Stimulated activated CD4-positive, alpha-beta T cell treated with anti-CD3 and anti-CD28 coated beads, Interleukin-1b, Interleukin-23, amount 100 ng/mL, for 24 hours (primary cell): ENCODE results near the gene ZNF497.
"Not testable (repeated sequence)": the region's sequence is repeated elsewhere in the genome, so short reads cannot be mapped to it uniquely, and the experiment has no call there.

Source experiments
- DNase-seq, 4 experiments: peaks; one replicate each; pipeline ENCODE4 v3.0.0-alpha.2; 2020; ENCODE audit warnings: low read depth in 4 of 4, low spot score in 1 of 4

ZNF497 gene

GRCh38 chr19:58350001-58350861, 12.3 kb downstream of the ZNF497 start:
- DNase-seq: no peak

GRCh38 chr19:58349590-58349989, 13.0 kb downstream of the ZNF497 start:
- no peak for DNase-seq

- not testable (repeated sequence) for DNase-seq
These were observed 14.5 kb downstream of the ZNF497 start for GRCh38 chr19:58348080-58348479.

GRCh38 chr19:58346961-58347929, 15.3 kb downstream of the ZNF497 start:
- DNase-seq: peak; percentile 23 to 52 (median 44)

GRCh38 chr19:58345558-58345957, 17.0 kb downstream of the ZNF497 start:
- no peak for DNase-seq

- DNase-seq: no peak
These were observed 23.6 kb downstream of the ZNF497 start for GRCh38 chr19:58338825-58339558.

- DNase-seq: no peak
These were observed 24.2 kb downstream of the ZNF497 start for GRCh38 chr19:58338336-58338735.

- no peak for DNase-seq
These were observed 25.7 kb downstream of the ZNF497 start for GRCh38 chr19:58336820-58337219.

GRCh38 chr19:58336216-58336615, 26.3 kb downstream of the ZNF497 start:
- DNase-seq: no peak

- DNase-seq: no peak
These were observed 26.9 kb downstream of the ZNF497 start for GRCh38 chr19:58335630-58336029.

- no peak for DNase-seq
These were observed 27.8 kb downstream of the ZNF497 start for GRCh38 chr19:58334691-58335249.

GRCh38 chr19:58332697-58333096, 29.9 kb downstream of the ZNF497 start:
- DNase-seq: no peak

- DNase-seq: no peak
These were observed 32.1 kb downstream of the ZNF497 start for GRCh38 chr19:58330458-58330857.

GRCh38 chr19:58328999-58329398, 33.6 kb downstream of the ZNF497 start:
- no peak for DNase-seq

- peak; percentile 70 to 89 (median 78) for DNase-seq
These were observed 35.4 kb downstream of the ZNF497 start, which contains the start of gene ZSCAN22 for GRCh38 chr19:58326914-58327726. ZSCAN22 (plus strand) TSS chr19:58326994; CDS start chr19:58334803, 7,809 bp downstream.

GRCh38 chr19:58326501-58326913, 36.0 kb downstream of the ZNF497 start:
- DNase-seq: no peak

GRCh38 chr19:58325311-58326022, 37.1 kb downstream of the ZNF497 start:
- DNase-seq: no peak

GRCh38 chr19:58319241-58319640, 43.3 kb downstream of the ZNF497 start:
- no peak for DNase-seq

GRCh38 chr19:58318297-58318696, 44.3 kb downstream of the ZNF497 start:
- no peak for DNase-seq
